HEK293T (cell line): Measurements from ENCODE around the gene IFIT3.
"Not testable (repeated sequence)": the region's sequence is repeated elsewhere in the genome, so short reads cannot be mapped to it uniquely, and the experiment has no call there.

Experiments
- CTCF ChIA-PET: fragments of 350-600 bp; formaldehyde crosslinking; extraction: SDS; loops from one replicate; lab custom pipeline; 2021; ENCODE audit warnings: antibody characterized with exemption, inconsistent platforms; lab: Yijun Ruan, JAX
- POLR2A ChIA-PET: fragments of 350-600 bp; formaldehyde crosslinking; extraction: SDS; loops from one replicate; lab custom pipeline; 2020; ENCODE audit warnings: antibody characterized with exemption, inconsistent platforms; lab: Yijun Ruan, JAX
- DNase-seq: peaks from one replicate; pipeline ENCODE4 v3.0.0; 2012; ENCODE audit warnings: mixed read lengths; ENCODE audit errors: extremely low spot score
- ARNT ChIP-seq: fragments of 450-650 bp; IDR thresholded peaks from 2 replicates; pipeline ENCODE4 v1.6.1; 2017; ENCODE audit warnings: mild to moderate bottlenecking
- BHLHE40 ChIP-seq: fragments of 450-650 bp; IDR thresholded peaks from 2 replicates; pipeline ENCODE4 v1.6.1; 2016; ENCODE audit warnings: mild to moderate bottlenecking, moderate library complexity, borderline replicate concordance
- CTBP1 ChIP-seq: fragments of 450-650 bp; IDR thresholded peaks from 2 replicates; pipeline ENCODE4 v1.6.1; 2016; ENCODE audit warnings: borderline replicate concordance
- ELF4 ChIP-seq: fragments of 450-650 bp; IDR thresholded peaks from 2 replicates; pipeline ENCODE4 v1.6.1; 2017; ENCODE audit warnings: antibody characterized with exemption
- FOXA1 ChIP-seq: fragments of 450-650 bp; IDR thresholded peaks from 2 replicates; pipeline ENCODE4 v1.6.1; 2016; ENCODE audit warnings: mild to moderate bottlenecking
- FOXK2 ChIP-seq: fragments of 450-650 bp; IDR thresholded peaks from 2 replicates; pipeline ENCODE4 v1.6.1; 2016; ENCODE audit warnings: mild to moderate bottlenecking
- FOXM1 ChIP-seq: fragments of 450-650 bp; IDR thresholded peaks from 2 replicates; pipeline ENCODE4 v1.6.1; 2017; ENCODE audit warnings: mild to moderate bottlenecking, borderline replicate concordance
- HDGF ChIP-seq: fragments of 450-650 bp; IDR thresholded peaks from 2 replicates; pipeline ENCODE4 v1.6.1; 2017; ENCODE audit warnings: antibody characterized with exemption, borderline replicate concordance
- L3MBTL2 ChIP-seq: fragments of 450-650 bp; conservative IDR thresholded peaks from 2 replicates; pipeline ENCODE4 v1.6.1; 2016; ENCODE audit warnings: mild to moderate bottlenecking
- LEF1 ChIP-seq: fragments of 450-650 bp; IDR thresholded peaks from 2 replicates; pipeline ENCODE4 v1.6.1; 2017; ENCODE audit warnings: mild to moderate bottlenecking, borderline replicate concordance
- NFRKB ChIP-seq: fragments of 450-650 bp; IDR thresholded peaks from 2 replicates; pipeline ENCODE4 v1.6.1; 2016; ENCODE audit warnings: mild to moderate bottlenecking, moderate library complexity
- PKNOX1 ChIP-seq: fragments of 450-650 bp; IDR thresholded peaks from 2 replicates; pipeline ENCODE4 v1.6.1; 2016
- SP1 ChIP-seq: fragments of 450-650 bp; IDR thresholded peaks from 2 replicates; pipeline ENCODE4 v1.6.1; 2017
- SUZ12 ChIP-seq: fragments of 450-650 bp; IDR thresholded peaks from 2 replicates; pipeline ENCODE4 v1.6.1; 2016; ENCODE audit warnings: mild to moderate bottlenecking
- TARDBP ChIP-seq: fragments of 450-650 bp; IDR thresholded peaks from 2 replicates; pipeline ENCODE4 v1.6.1; 2016
- ZNF384 ChIP-seq: fragments of 450-650 bp; IDR thresholded peaks from 2 replicates; pipeline ENCODE4 v1.6.1; 2016

The IFIT3 gene

DNA sequence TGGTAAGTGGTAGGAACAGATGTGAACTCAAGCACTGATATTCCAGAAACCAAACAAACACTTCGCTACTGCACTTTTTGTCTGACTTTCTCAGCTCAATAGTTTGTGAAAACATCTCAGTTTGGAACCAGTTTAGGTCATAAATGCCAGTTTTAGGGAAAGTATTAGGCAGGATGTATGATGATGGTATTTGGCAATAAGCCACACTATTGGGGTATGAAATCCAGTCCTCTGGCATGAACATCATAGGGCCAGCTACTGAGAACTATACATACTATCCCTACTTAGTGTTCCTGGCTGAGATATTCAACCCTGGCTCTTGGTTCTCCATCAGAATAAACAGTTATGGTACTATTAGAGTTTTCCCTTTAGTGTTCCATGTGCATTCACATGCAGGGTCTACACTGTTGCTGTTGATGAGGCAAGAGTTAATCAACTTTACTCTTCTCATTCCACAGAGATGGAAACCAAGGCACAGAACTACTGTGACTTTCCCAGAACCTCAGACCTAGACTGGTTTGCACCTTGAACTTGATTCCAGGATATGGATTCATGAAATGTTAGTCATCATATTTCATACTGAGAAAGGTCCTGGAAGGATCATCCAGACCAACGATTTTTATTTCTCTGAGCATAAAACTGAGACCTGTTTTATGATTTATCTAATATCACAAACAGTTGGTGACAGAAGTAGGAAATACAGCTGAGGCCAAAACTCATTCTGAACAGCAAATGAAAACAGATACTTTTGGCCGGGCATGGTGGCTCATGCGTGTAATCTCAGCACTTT, 46.0 kb upstream of the IFIT3 start:
- ChIA-PET POLR2A (no interaction called here), CTCF (no interaction called here)
- DNase-seq, result no peak
- TF ChIP-seq ARNT (no peak), BHLHE40 (no peak), ELF4 (no peak), FOXA1 (no peak), FOXK2 (no peak), LEF1 (no peak), PKNOX1 (no peak), ZNF384 (no peak), NFRKB (no peak), FOXM1 (no peak), TARDBP (no peak), CTBP1 (no peak), HDGF (no peak), SUZ12 (no peak), L3MBTL2 (no peak), SP1 (no peak)

- ChIA-PET CTCF (no interaction called here), POLR2A (interaction anchor here (0.9 kb wide), 1 partner anchor 109 kb away, joined by 3 read pairs; no protein-coding TSS in a partner anchor)
- no peak for DNase-seq
- no peak for TF ChIP-seq FOXK2
- no peak for TF ChIP-seq FOXM1
- TF ChIP-seq PKNOX1, result peak; percentile 12; the same call in 1 of the 2 replicates
Measured at GRCh38 chr10:89283025-89283935, 44.5 kb upstream of the IFIT3 start.

DNA sequence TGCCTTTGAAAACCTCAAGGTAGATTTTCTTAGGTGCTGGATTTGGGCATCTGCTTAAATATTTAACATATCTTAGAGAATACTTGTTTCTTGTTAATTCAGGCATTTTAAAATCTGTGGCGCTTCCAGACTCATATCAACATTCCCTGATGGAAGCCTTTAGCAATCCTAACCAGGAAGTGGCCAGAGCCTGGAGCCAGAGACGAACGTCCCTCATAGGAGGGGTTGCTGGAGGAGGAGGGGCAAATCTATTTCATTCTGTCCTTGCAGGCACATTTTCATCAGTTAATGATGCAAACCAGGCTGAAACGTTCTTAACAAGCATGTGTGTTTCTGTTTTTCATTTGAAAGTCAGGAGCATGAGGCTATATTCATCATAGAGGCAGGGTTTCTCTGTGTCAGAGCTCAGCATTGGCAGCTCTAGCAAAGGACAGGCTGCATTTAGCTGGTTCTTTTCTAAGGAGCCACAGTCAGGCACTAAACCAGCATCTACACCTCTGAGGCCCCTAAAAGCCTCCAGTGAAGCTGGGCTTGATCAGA, 43.8 kb upstream of the IFIT3 start:
- CTCF ChIA-PET, result no interaction called here
- POLR2A ChIA-PET, result interaction anchor here (0.9 kb wide), 1 partner anchor 108 kb away, joined by 3 read pairs; no protein-coding TSS in a partner anchor
- no peak for DNase-seq
- no peak for TF ChIP-seq HDGF
- no peak for TF ChIP-seq BHLHE40
- no peak for TF ChIP-seq NFRKB
- TF ChIP-seq TARDBP, result no peak
- TF ChIP-seq ELF4, result no peak
- TF ChIP-seq L3MBTL2, result no peak
- TF ChIP-seq ZNF384, result no peak
- no peak for TF ChIP-seq PKNOX1
- TF ChIP-seq FOXA1, result no peak
- TF ChIP-seq SP1, result no peak
- no peak for TF ChIP-seq ARNT

DNA sequence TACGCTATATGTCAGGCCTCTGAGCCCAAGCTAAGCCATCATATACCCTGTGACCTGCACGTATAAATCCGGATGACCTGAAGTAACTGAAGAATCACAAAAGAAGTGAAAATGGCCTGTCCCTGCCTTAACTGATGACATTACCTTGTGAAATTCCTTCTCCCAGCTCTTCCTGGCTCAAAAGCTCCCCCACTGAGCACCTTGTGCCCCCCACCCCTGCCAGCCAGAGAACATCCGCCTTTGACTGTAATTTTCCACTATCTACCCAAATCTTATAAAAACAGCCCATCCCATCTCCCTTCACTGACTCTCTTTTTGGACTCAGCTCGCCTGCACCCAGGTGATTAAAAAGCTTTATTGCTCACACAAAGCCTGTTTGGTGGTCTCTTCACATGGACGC, 43.1 kb upstream of the IFIT3 start:
- POLR2A ChIA-PET, DNase-seq: not testable (repeated sequence)
- CTCF ChIA-PET, result interaction anchor here (0.5 kb wide), 1 partner anchor 20 kb away, joined by 3 read pairs; no protein-coding TSS in a partner anchor

GRCh38 chr10:89285303-89285702, 42.5 kb upstream of the IFIT3 start:
- POLR2A ChIA-PET, DNase-seq, CTCF ChIA-PET: not testable (repeated sequence)

DNA sequence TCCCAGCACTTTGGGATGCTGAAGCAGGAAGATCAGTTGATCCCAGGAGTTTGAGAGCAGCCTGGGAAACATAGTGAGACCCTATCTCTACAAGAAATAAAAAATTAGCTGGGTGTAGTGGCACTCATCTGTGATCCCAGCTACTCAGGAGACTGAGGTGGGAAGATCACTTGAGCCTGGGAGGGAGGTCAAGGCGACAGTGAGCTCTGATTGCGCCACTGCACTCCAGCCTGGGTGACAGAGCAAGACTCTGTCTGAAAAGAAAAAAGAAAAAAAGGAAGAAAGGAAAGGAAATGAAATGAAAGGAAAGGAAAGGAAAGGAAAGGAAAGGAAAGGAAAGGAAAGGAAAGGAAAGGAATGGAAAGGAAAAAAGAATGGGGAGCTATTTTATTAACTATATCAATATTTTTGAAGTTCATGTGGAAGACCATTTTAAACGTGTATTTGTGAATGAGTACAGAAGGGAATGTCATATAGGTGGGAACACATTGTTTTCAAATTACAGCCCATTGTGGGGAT, 33.0 kb upstream of the IFIT3 start:
- no peak for TF ChIP-seq FOXM1
- TF ChIP-seq FOXK2, result no peak
- ChIA-PET POLR2A (no interaction called here), CTCF (interaction anchor here (0.6 kb wide), 1 partner anchor 77 kb away, joined by 4 read pairs; no protein-coding TSS in a partner anchor)
- DNase-seq, result no peak

DNA sequence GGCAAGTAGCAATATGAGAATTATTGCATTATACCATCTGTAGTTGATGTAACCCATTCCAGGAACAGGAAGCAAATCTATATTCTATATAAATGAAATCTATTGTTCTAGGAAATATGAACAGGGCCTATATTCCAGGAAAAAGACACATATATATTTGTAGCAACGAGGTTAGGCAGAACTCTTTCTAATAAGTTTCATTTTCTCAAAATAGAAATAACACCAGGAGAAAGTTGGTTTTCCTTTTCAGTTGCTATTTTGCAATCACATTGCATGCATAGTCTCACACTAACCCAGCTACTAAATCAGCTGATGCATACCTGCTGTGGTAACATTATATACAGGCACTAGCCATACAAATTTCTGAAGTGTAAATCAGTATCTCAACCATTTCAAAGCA, 32.2 kb upstream of the IFIT3 start:
- no peak for DNase-seq
- POLR2A ChIA-PET, result no interaction called here
- CTCF ChIA-PET, result no interaction called here
- TF ChIP-seq HDGF, result no peak
- no peak for TF ChIP-seq L3MBTL2
- no peak for TF ChIP-seq CTBP1
